Esophagus squamous epithelium (tissue), 4 donors: ENCODE results near the gene RTL1.

Experiments used
- CTCF ChIP-seq, 6 experiments: fragments of 450-650 bp in 4 of 6; fragments of 200-600 bp in 2 of 6; sonication (generic) in 2 of 6; IDR thresholded peaks; one replicate each; pipeline ENCODE4 v1.5.1; 2016 to 2019; ENCODE audit warnings: antibody characterized with exemption in 6 of 6, mild to moderate bottlenecking in 4 of 6, moderate library complexity in 4 of 6
- POLR2A ChIP-seq, 4 donors: fragments of 450-650 bp; IDR thresholded peaks; one replicate each; pipeline ENCODE4 v1.6.1; 2017; ENCODE audit warnings: antibody characterized with exemption in 4 of 4, mild to moderate bottlenecking in 4 of 4, moderate library complexity in 3 of 4

GRCh38 chr14:100857233-100857922, 46.1 kb downstream of the RTL1 start:
- TF ChIP-seq CTCF (IDR thresholded peaks at IDR 0.05): no peak
- TF ChIP-seq POLR2A (IDR thresholded peaks at IDR 0.05): no peak
